Activated CD4-positive, alpha-beta T cell treated with anti-CD3 and anti-CD28 coated beads for 36 hours (primary cell): Measurements from ENCODE around the gene KLHL6. TPM values are rescaled to one million over a fixed set of nuclear protein-coding genes. Genes with fewer than 3 reads are reported as not detected.

Experiments used
- ATAC-seq: fragments of 200-7000 bp; cut with Tn5 transposase; one replicate; pipeline ENCODE4 v1.10.0; 2021; ENCODE audit warnings: mild to moderate bottlenecking, moderate library complexity
- CTCF ChIA-PET: fragments of 350-600 bp; sonication (Branson Sonifier 250); formaldehyde crosslinking; loops from one replicate; lab custom pipeline; 2021; ENCODE audit warnings: antibody characterized with exemption; lab: Charles Lee
- POLR2A ChIA-PET: fragments of 350-600 bp; sonication (Branson Sonifier 250); formaldehyde crosslinking; loops from one replicate; lab custom pipeline; 2021; ENCODE audit warnings: antibody characterized with exemption, inconsistent platforms; lab: Charles Lee
- DNase-seq: peaks from one replicate; pipeline ENCODE4 v3.0.0-alpha.2; 2020
- H3K27ac Mint-ChIP-seq: one replicate; pipeline ENCODE4 v1.8.0; 2021; ENCODE audit warnings: mixed read lengths
- H3K27me3 Mint-ChIP-seq: one replicate; pipeline ENCODE4 v1.8.0; 2021; ENCODE audit warnings: mixed read lengths
- H3K36me3 Mint-ChIP-seq: one replicate; pipeline ENCODE4 v1.8.0; 2021; ENCODE audit warnings: low read depth, mixed read lengths
- H3K4me1 Mint-ChIP-seq: one replicate; pipeline ENCODE4 v1.8.0; 2021; ENCODE audit warnings: mixed read lengths
- H3K4me3 Mint-ChIP-seq: one replicate; pipeline ENCODE4 v1.8.0; 2021; ENCODE audit warnings: mild to moderate bottlenecking, moderate library complexity, mixed read lengths
- H3K9me3 Mint-ChIP-seq: one replicate; pipeline ENCODE4 v1.8.0; 2021; ENCODE audit warnings: low read depth, mixed read lengths
- intact Hi-C, 2 experiments: fragments of 100-400 bp; cut with DNase I in 1 of 2; cut with micrococcal nuclease in 1 of 2; formaldehyde crosslinking; loops; one replicate each; pipeline versions ENCODE4 v1.14.2 to v1.15.1; 2022 to 2024; cut with DNase I, micrococcal nuclease
- total RNA-seq, 2 experiments: library from RNA; stranded (reverse); gene quantifications; one replicate each; pipeline ENCODE4 v1.2.3, GENCODE V29; 2021

The KLHL6 gene
- total RNA-seq, 2 experiments from 2014 or later, result 62.8 to 64.7 TPM

DNA sequence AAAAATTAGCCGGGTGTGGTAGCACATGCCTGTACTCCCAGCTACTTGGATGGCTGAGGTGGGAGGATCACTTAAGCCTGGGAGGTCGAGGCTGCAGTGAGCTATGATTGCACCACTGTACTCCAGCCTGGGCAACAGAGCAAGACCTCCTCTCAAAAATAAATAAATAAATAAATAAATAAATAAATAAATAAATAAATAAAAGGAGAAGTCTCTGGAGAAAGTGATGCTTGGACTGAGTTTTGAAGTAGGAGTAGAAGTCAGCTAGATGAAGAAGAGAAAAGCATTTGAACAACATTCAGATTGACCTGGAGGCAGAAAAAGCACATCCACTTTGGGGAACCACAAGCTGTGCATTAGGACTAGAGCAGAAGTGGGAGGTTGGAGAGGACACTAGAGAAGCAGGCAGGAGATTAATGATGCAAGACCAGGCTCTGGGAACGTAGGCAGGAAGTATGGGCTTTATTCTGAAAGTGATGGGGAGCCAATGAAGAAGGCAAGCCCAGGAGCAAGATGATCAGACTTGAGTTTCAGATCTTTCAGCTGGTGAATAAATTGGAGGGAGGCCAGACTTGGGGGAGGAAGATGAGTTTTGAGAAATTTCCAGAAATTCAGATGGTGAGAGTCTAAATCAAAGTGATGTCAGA is 48.7 kb downstream of the KLHL6 start:
- ATAC-seq, result no peak
- ChIA-PET POLR2A (no interaction called here), CTCF (interaction anchor here (1.4 kb wide), 1 partner anchor 9 kb away, joined by 3 read pairs; no protein-coding TSS in a partner anchor)
- Mint-ChIP-seq H3K36me3 (peaks cover 69% of the 10 kb centered on the region), H3K27me3 (no peaks in the 10 kb centered on the region), H3K4me1 (peaks cover 13% of the 10 kb centered on the region), H3K27ac (peak overlapping the region; percentile 67), H3K9me3 (peaks cover 12% of the 10 kb centered on the region), H3K4me3 (no peak overlapping the region)
- intact Hi-C loops, result no loop called here
- DNase-seq, result no peak

GRCh38 chr3:183504597-183504996 is 50.9 kb downstream of the KLHL6 start:
- no peak overlapping the region for H3K4me3 Mint-ChIP-seq
- DNase-seq, result no peak
- ATAC-seq, result no peak
- H3K36me3 Mint-ChIP-seq, result peaks cover 87% of the 10 kb centered on the region
- H3K9me3 Mint-ChIP-seq, result peaks cover 12% of the 10 kb centered on the region
- POLR2A ChIA-PET, result no interaction called here
- peak overlapping the region; percentile 63 for H3K27ac Mint-ChIP-seq
- peaks cover 12% of the 10 kb centered on the region for H3K4me1 Mint-ChIP-seq
- no peaks in the 10 kb centered on the region for H3K27me3 Mint-ChIP-seq
- intact Hi-C loops, result no loop called here
- CTCF ChIA-PET, result no interaction called here

DNA sequence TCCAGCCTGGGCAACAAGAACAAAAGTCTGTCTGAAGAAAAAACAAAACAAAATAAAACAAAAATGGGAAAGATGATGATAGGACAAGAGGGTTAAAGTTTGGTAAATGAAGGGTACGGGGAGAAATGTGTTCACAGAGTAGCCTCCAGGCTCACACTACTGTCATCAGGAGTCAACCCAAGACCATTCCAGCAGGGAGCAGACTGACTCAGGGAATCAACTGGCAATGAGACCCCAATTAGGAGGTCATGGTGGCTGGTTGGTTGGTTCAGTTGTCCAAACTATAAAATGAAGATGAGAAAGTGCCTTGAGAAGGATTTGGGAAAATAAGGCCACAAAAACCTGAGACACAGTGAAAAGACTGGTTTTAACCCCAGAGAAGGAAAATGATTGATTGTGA is 51.8 kb downstream of the KLHL6 start:
- POLR2A ChIA-PET, result no interaction called here
- H3K27ac Mint-ChIP-seq, result peak overlapping the region; percentile 64
- no peak overlapping the region for H3K4me3 Mint-ChIP-seq
- no peak for DNase-seq
- CTCF ChIA-PET, result no interaction called here
- H3K36me3 Mint-ChIP-seq, result peaks cover 87% of the 10 kb centered on the region
- intact Hi-C loops, result no loop called here
- H3K4me1 Mint-ChIP-seq, result peaks cover 12% of the 10 kb centered on the region
- H3K9me3 Mint-ChIP-seq, result peaks cover 12% of the 10 kb centered on the region
- no peaks in the 10 kb centered on the region for H3K27me3 Mint-ChIP-seq
- no peak for ATAC-seq

GRCh38 chr3:183502237-183503181 is 53.0 kb downstream of the KLHL6 start:
- intact Hi-C loops, result no loop called here
- H3K36me3 Mint-ChIP-seq, result peaks cover 84% of the 10 kb centered on the region
- peaks cover 10% of the 10 kb centered on the region for H3K9me3 Mint-ChIP-seq
- peak overlapping the region; percentile 38 for H3K27ac Mint-ChIP-seq
- H3K4me1 Mint-ChIP-seq, result peaks cover 12% of the 10 kb centered on the region
- ATAC-seq (peak; percentile 63), DNase-seq (no peak)
- H3K27me3 Mint-ChIP-seq, result no peaks in the 10 kb centered on the region
- no peak overlapping the region for H3K4me3 Mint-ChIP-seq
- POLR2A ChIA-PET, result interaction anchor here (0.6 to 1.4 kb wide), 3 partner anchors 25 to 53 kb away, joined by 3 to 5 read pairs (median 4); partner anchors contain the start of gene KLHL6
- CTCF ChIA-PET, result interaction anchor here (0.6 to 1.2 kb wide), 5 partner anchors 16 to 264 kb away, joined by 3 to 6 read pairs (median 3); no protein-coding TSS in a partner anchor

GRCh38 chr3:183500981-183501704 is 54.4 kb downstream of the KLHL6 start:
- no peak overlapping the region for H3K4me3 Mint-ChIP-seq
- H3K36me3 Mint-ChIP-seq, result peaks cover 78% of the 10 kb centered on the region
- H3K4me1 Mint-ChIP-seq, result peaks cover 7% of the 10 kb centered on the region
- ATAC-seq (no peak), DNase-seq (no peak)
- no peak overlapping the region for H3K27ac Mint-ChIP-seq
- POLR2A ChIA-PET, result no interaction called here
- intact Hi-C loops, result no loop called here
- no peaks in the 10 kb centered on the region for H3K27me3 Mint-ChIP-seq
- CTCF ChIA-PET, result no interaction called here
- peaks cover 4% of the 10 kb centered on the region for H3K9me3 Mint-ChIP-seq

DNA sequence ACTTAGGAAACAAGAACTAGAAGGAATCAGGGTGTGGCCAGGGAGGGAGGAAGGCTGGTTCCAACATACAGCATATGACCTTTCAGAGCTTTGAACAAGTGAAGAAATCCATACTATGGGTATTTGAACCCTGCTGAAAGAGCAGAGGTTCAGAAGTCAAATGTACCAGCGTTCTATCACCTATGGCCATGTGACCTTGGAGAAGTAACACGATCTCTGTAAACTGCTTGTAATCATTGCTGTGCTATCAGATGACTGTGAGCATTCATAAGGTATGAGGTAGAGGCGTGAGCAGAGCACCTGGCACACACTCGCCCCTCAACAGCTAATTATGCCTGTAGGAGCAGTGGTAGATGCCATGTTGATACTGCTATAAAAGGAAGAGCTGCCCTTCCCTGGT is 55.2 kb downstream of the KLHL6 start:
- H3K4me3 Mint-ChIP-seq, result no peak overlapping the region
- peak overlapping the region; percentile 15 for H3K27ac Mint-ChIP-seq
- DNase-seq (no peak), ATAC-seq (no peak)
- H3K27me3 Mint-ChIP-seq, result no peaks in the 10 kb centered on the region
- intact Hi-C loops, result no loop called here
- H3K4me1 Mint-ChIP-seq, result peaks cover 7% of the 10 kb centered on the region
- CTCF ChIA-PET, result interaction anchor here (0.6 kb wide), 1 partner anchor 267 kb away, joined by 3 read pairs; no protein-coding TSS in a partner anchor
- POLR2A ChIA-PET, result no interaction called here
- H3K36me3 Mint-ChIP-seq, result peaks cover 70% of the 10 kb centered on the region
- H3K9me3 Mint-ChIP-seq, result no peaks in the 10 kb centered on the region

DNA sequence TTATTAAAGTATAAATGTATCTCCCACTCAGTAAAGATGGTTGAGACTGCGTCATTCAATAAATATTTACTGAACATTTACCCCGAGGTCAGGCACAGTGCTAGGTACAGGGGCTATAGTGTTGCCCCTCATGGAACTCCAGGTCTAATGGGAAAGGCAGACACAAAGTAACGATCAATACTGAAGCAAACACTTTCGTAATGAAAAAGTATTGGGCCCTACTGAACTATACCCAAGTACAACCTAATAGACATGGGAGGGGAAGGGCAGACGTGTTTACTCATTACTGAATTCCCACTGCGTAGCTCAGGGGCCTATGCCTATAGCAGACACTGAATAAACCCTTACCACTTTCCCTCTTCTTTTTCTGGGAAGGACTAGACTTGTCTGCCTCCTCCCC is 56.9 kb downstream of the KLHL6 start:
- H3K27me3 Mint-ChIP-seq, result no peaks in the 10 kb centered on the region
- H3K27ac Mint-ChIP-seq, result no peak overlapping the region
- intact Hi-C loops, result no loop called here
- H3K9me3 Mint-ChIP-seq, result no peaks in the 10 kb centered on the region
- ChIA-PET POLR2A (interaction anchor here (1.0 kb wide), 1 partner anchor 53 kb away, joined by 4 read pairs; no protein-coding TSS in a partner anchor), CTCF (interaction anchor here (1.5 kb wide), 1 partner anchor 8 kb away, joined by 3 read pairs; no protein-coding TSS in a partner anchor)
- peaks cover 2% of the 10 kb centered on the region for H3K4me1 Mint-ChIP-seq
- DNase-seq (no peak), ATAC-seq (no peak)
- H3K36me3 Mint-ChIP-seq, result peaks cover 67% of the 10 kb centered on the region
- no peak overlapping the region for H3K4me3 Mint-ChIP-seq

- no peak for DNase-seq
- peaks cover 66% of the 10 kb centered on the region for H3K36me3 Mint-ChIP-seq
Observed at GRCh38 chr3:183497313-183497712, 58.2 kb downstream of the KLHL6 start.

GRCh38 chr3:183496311-183496710 is 59.2 kb downstream of the KLHL6 start:
- H3K36me3 Mint-ChIP-seq, result peaks cover 69% of the 10 kb centered on the region
- no peaks in the 10 kb centered on the region for H3K27me3 Mint-ChIP-seq
- no peak for DNase-seq
- intact Hi-C loops, result no loop called here
- ChIA-PET CTCF (interaction anchor here (1.9 kb wide), 1 partner anchor 10 kb away, joined by 4 read pairs; no protein-coding TSS in a partner anchor), POLR2A (no interaction called here)
- H3K27ac Mint-ChIP-seq, result no peak overlapping the region
- no peaks in the 10 kb centered on the region for H3K9me3 Mint-ChIP-seq
- no peaks in the 10 kb centered on the region for H3K4me1 Mint-ChIP-seq
- no peak for ATAC-seq
- H3K4me3 Mint-ChIP-seq, result no peak overlapping the region

More at GRCh38 chr3:183497313-183497712, 58.2 kb downstream of the KLHL6 start:
- CTCF ChIA-PET, result interaction anchor here (0.6 to 1.5 kb wide), 2 partner anchors 9 to 207 kb away, joined by 3 to 4 read pairs; no protein-coding TSS in a partner anchor
- intact Hi-C loops, result no loop called here
- no peak overlapping the region for H3K4me3 Mint-ChIP-seq
- H3K27me3 Mint-ChIP-seq, result no peaks in the 10 kb centered on the region
- no peak overlapping the region for H3K27ac Mint-ChIP-seq
- POLR2A ChIA-PET, result no interaction called here
- H3K9me3 Mint-ChIP-seq, result no peaks in the 10 kb centered on the region
- no peak for ATAC-seq
- H3K4me1 Mint-ChIP-seq, result no peaks in the 10 kb centered on the region

- ChIA-PET POLR2A (no interaction called here), CTCF (interaction anchor here (0.6 kb wide), 1 partner anchor 518 kb away, joined by 3 read pairs; no protein-coding TSS in a partner anchor)
- Mint-ChIP-seq H3K36me3 (peaks cover 62% of the 10 kb centered on the region), H3K4me1 (peaks cover 6% of the 10 kb centered on the region), H3K27me3 (no peaks in the 10 kb centered on the region), H3K27ac (peak overlapping the region; percentile 34), H3K4me3 (no peak overlapping the region), H3K9me3 (no peaks in the 10 kb centered on the region)
- ATAC-seq, result no peak
- DNase-seq, result no peak
- intact Hi-C loops, result no loop called here
Observed at GRCh38 chr3:183494341-183494740, 61.2 kb downstream of the KLHL6 start.
